Endothelial cell of umbilical vein (primary cell): ENCODE results near the gene KRTAP10-6.

Experiments used
- EZH2 ChIP-seq: IDR thresholded peaks from 2 replicates; pipeline ENCODE4 v1.6.1; 2012; ENCODE audit warnings: borderline replicate concordance, low read depth, mild to moderate bottlenecking, moderate library complexity, low read length, inconsistent platforms; ENCODE audit not compliant: severe bottlenecking
- MAX ChIP-seq: IDR thresholded peaks from 2 replicates; pipeline ENCODE4 v1.6.1; 2011; ENCODE audit not compliant: insufficient read depth, insufficient read length
- POLR2A ChIP-seq: IDR thresholded peaks from 2 replicates; pipeline ENCODE4 v1.6.1; 2012; ENCODE audit warnings: low read depth, mild to moderate bottlenecking, control low read depth, low read length
- TF ChIP-seq, protein P1 (sequence below), 2 donors: IDR thresholded peaks; 1 replicate in 1 of 2; 2 replicates in 1 of 2; pipeline ENCODE4 v1.5.1; 2011; ENCODE audit warnings: low read length in 2 of 2, mild to moderate bottlenecking in 2 of 2, moderate library complexity in 2 of 2, control low read depth in 1 of 2, inconsistent platforms in 1 of 2, low read depth in 1 of 2; ENCODE audit not compliant: insufficient read depth in 1 of 2; ENCODE audit errors: extremely low read depth in 1 of 2

DNA sequence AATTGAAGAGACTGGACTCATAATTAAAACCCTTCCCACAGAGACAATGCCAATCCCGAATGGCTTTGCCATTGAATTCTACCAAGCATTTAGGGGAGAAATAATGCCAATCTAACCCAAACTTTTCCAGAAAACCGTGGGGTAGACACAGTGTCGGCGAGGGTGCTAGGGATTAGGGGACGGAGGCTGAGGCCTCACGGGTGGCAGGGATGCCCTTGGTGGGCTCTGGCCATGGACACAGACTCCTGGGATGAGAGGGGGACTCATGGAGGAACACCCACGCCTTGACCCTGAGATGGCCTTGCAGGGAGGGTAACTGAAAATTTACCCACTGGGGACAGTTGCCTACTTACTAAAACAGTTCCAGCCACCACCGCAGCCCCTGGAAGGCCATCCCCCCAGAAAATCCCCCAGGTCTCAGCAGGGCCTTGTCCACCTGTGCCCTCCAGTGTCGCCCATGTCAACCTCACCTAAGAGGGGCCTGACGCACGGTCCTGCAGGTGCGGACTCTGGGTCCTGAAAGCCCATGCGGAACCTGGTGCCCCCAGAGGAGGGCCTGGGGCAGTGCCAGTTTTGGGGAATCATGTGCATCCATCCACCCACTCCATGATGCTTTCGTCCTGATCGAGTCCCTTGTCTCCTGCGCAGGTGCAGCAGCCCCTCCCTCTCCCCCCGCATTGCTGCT lies 13.8 kb downstream of the KRTAP10-6 start:
- TF ChIP-seq POLR2A (no peak), EZH2 (no peak), MAX (no peak)
- TF ChIP-seq, protein P1, sequence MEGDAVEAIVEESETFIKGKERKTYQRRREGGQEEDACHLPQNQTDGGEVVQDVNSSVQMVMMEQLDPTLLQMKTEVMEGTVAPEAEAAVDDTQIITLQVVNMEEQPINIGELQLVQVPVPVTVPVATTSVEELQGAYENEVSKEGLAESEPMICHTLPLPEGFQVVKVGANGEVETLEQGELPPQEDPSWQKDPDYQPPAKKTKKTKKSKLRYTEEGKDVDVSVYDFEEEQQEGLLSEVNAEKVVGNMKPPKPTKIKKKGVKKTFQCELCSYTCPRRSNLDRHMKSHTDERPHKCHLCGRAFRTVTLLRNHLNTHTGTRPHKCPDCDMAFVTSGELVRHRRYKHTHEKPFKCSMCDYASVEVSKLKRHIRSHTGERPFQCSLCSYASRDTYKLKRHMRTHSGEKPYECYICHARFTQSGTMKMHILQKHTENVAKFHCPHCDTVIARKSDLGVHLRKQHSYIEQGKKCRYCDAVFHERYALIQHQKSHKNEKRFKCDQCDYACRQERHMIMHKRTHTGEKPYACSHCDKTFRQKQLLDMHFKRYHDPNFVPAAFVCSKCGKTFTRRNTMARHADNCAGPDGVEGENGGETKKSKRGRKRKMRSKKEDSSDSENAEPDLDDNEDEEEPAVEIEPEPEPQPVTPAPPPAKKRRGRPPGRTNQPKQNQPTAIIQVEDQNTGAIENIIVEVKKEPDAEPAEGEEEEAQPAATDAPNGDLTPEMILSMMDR (IDR thresholded peaks at IDR 0.05; ENCODE audit: extremely low read depth in 1 of 2, insufficient read depth in 1 of 2, low read depth in 1 of 2, low read length in 2 of 2) = no peak
